HCT116 (cell line): ENCODE results near the gene TP63. TPM values are rescaled to one million over a fixed set of nuclear protein-coding genes. Genes with fewer than 3 reads are reported as not detected.

Experiments used
- ATAC-seq: fragments of 200-7000 bp; cut with Tn5 transposase; 2 replicates; pipeline ENCODE4 v1.9.1; 2020; ENCODE audit warnings: mild to moderate bottlenecking, moderate library complexity
- BruUV-seq: library from RNA; stranded (reverse); fragments of 400-500 nt; replicated peaks from 2 replicates; lab custom pipeline; 2021; lab: Mats Ljungman, UMichigan
- CTCF ChIA-PET: fragments of 300-600 bp; sonication (Branson Sonifier 250); formaldehyde crosslinking; loops from one replicate; lab custom pipeline; 2021; ENCODE audit warnings: antibody characterized with exemption; lab: Charles Lee
- POLR2A ChIA-PET: fragments of 300-600, 350-600 bp; sonication (Branson Sonifier 250); formaldehyde crosslinking; loops from one replicate; lab custom pipeline; 2021; ENCODE audit warnings: antibody characterized with exemption; lab: Charles Lee
- RAD21 ChIA-PET, 2 experiments: fragments of 300-600 bp; sonication (Branson Sonifier 250); formaldehyde crosslinking; loops; one replicate each; lab custom pipeline; 2023; ENCODE audit warnings: low total read pairs in 2 of 2; ENCODE audit not compliant: uncharacterized antibody in 2 of 2, unreplicated experiment in 2 of 2, low non-redundant PET in 1 of 2; lab: Charles Lee
- DNase-seq: peaks from one replicate; pipeline ENCODE4 v3.0.0-alpha.2; 2010; ENCODE audit warnings: low read depth, low spot score
- H2AFZ ChIP-seq: fragments of 200-600 bp; shearing (Covaris generic), sonication (generic); 2 replicates; pipeline ENCODE4 v1.6.1; 2017; ENCODE audit warnings: low read depth, mixed run types, mixed read lengths, antibody characterized with exemption, low read length; ENCODE audit not compliant: poor library complexity, severe bottlenecking
- H3K27ac ChIP-seq: 2 replicates; pipeline ENCODE4 v1.5.1; 2012; ENCODE audit warnings: low read depth, low read length
- H3K27me3 ChIP-seq: fragments of 200-600 bp; sonication (generic); 2 replicates; pipeline ENCODE4 v1.6.1; 2016; ENCODE audit warnings: mixed run types, low read length, mixed read lengths; ENCODE audit not compliant: insufficient read depth
- H3K36me3 ChIP-seq, 2 experiments: fragments of 200-500 bp in 1 of 2; fragments of 200-600 bp in 1 of 2; sonication (Bioruptor generic) in 1 of 2; sonication (generic) in 1 of 2; 2 replicates each; pipeline versions ENCODE4 v1.5.1 to v1.6.1; 2014 to 2016; ENCODE audit warnings: low read length in 2 of 2, inconsistent platforms in 1 of 2, mixed read lengths in 1 of 2, mixed run types in 1 of 2; ENCODE audit not compliant: insufficient read depth in 2 of 2, control insufficient read depth in 1 of 2
- H3K4me1 ChIP-seq, 2 experiments: fragments of 200-600 bp in 1 of 2; sonication (generic) in 1 of 2; 2 replicates each; pipeline versions ENCODE4 v1.5.1 to v1.6.1; 2012 to 2017; ENCODE audit warnings: low read length in 2 of 2, inconsistent platforms in 1 of 2, mild to moderate bottlenecking in 1 of 2, mixed read lengths in 1 of 2, mixed run types in 1 of 2, moderate library complexity in 1 of 2; ENCODE audit not compliant: insufficient read depth in 2 of 2, control insufficient read depth in 1 of 2
- H3K4me2 ChIP-seq: fragments of 200-600 bp; sonication (generic); 2 replicates; pipeline ENCODE4 v1.6.1; 2017; ENCODE audit warnings: mixed run types, low read length, mixed read lengths
- H3K4me3 ChIP-seq, 2 experiments: fragments of 200-600 bp in 1 of 2; sonication (generic) in 1 of 2; replicated peaks in 1 of 2; 2 replicates each; pipeline ENCODE4 v1.5.1; 2011 to 2016; ENCODE audit warnings: low read length in 2 of 2, control low read depth in 1 of 2, low read depth in 1 of 2, mild to moderate bottlenecking in 1 of 2, mixed read lengths in 1 of 2, mixed run types in 1 of 2
- H3K79me2 ChIP-seq: fragments of 200-600 bp; sonication (generic); 2 replicates; pipeline ENCODE4 v1.6.1; 2017; ENCODE audit warnings: mild to moderate bottlenecking, mixed run types, low read length, moderate library complexity, mixed read lengths; ENCODE audit not compliant: insufficient read depth
- H3K9ac ChIP-seq: fragments of 200-600 bp; sonication (generic); 2 replicates; pipeline ENCODE4 v1.6.1; 2016; ENCODE audit warnings: low read length, mixed read lengths
- H3K9me2 ChIP-seq: fragments of 200-600 bp; sonication (generic), shearing (Covaris generic); 2 replicates; pipeline ENCODE4 v1.6.1; 2017; ENCODE audit warnings: mixed run types, mild to moderate bottlenecking, moderate library complexity; ENCODE audit not compliant: insufficient read depth
- H3K9me3 ChIP-seq, 2 experiments: fragments of 200-500 bp in 1 of 2; fragments of 200-600 bp in 1 of 2; sonication (Bioruptor generic) in 1 of 2; sonication (generic) in 1 of 2; 2 replicates each; pipeline ENCODE4 v1.6.1; 2014 to 2017; ENCODE audit warnings: low read length in 2 of 2, mixed read lengths in 2 of 2, inconsistent platforms in 1 of 2, low read depth in 1 of 2, mild to moderate bottlenecking in 1 of 2, mixed run types in 1 of 2, moderate library complexity in 1 of 2; ENCODE audit not compliant: control insufficient read depth in 1 of 2, insufficient read depth in 1 of 2
- H4K20me1 ChIP-seq: fragments of 200-600 bp; sonication (generic), shearing (Covaris generic); 2 replicates; pipeline ENCODE4 v1.6.1; 2017; ENCODE audit warnings: mixed run types, mild to moderate bottlenecking, moderate library complexity; ENCODE audit not compliant: insufficient read depth
- ATF3 ChIP-seq: IDR thresholded peaks from 2 replicates; pipeline ENCODE4 v1.6.1; 2012
- CBX3 ChIP-seq: IDR thresholded peaks from 2 replicates; pipeline ENCODE4 v1.6.1; 2012; ENCODE audit warnings: low read depth
- CTCF ChIP-seq, 3 experiments: fragments of 200-600 bp in 1 of 3; sonication (generic) in 1 of 3; IDR thresholded peaks in 2 of 3; conservative IDR thresholded peaks in 1 of 3; 2 replicates each; pipeline ENCODE4 v1.5.1; 2012 to 2017; ENCODE audit warnings: low read depth in 2 of 3, low read length in 2 of 3, antibody characterized with exemption in 1 of 3, borderline replicate concordance in 1 of 3, control low read depth in 1 of 3, mild to moderate bottlenecking in 1 of 3, mixed read lengths in 1 of 3, mixed run types in 1 of 3, moderate library complexity in 1 of 3; ENCODE audit not compliant: insufficient read depth in 1 of 3
- JUND ChIP-seq: IDR thresholded peaks from 2 replicates; pipeline ENCODE4 v1.6.1; 2012
- RAD21 ChIP-seq: IDR thresholded peaks from 2 replicates; pipeline ENCODE4 v1.6.1; 2012; ENCODE audit warnings: low read depth, mild to moderate bottlenecking
- SP1 ChIP-seq: IDR thresholded peaks from 2 replicates; pipeline ENCODE4 v1.6.1; 2012; ENCODE audit warnings: low read depth
- ZNF274 ChIP-seq: fragments of 200-500 bp; sonication (Bioruptor generic); IDR thresholded peaks from 2 replicates; pipeline ENCODE4 v1.6.1; 2014; ENCODE audit warnings: mild to moderate bottlenecking, low read depth, low read length, inconsistent platforms
- intact Hi-C: fragments of 100-400 bp; cut with micrococcal nuclease; formaldehyde crosslinking; loops from 2 replicates; pipeline ENCODE4 v1.10.0; 2022
- total RNA-seq: library from RNA; stranded (reverse); gene quantifications from one replicate; pipeline ENCODE4 v1.2.1, GENCODE V29; 2021; ENCODE audit not compliant: unreplicated experiment

TP63 gene
- total RNA-seq, 1 experiment from 2014 or later: not detected

GRCh38 chr3:189646853-189647542 is 15.8 kb downstream of the TP63 start (continued):
- TF ChIP-seq CTCF (IDR thresholded peaks at IDR 0.05 in 2 of 3, conservative IDR thresholded peaks at IDR 0.05 in 1 of 3; ENCODE audit: borderline replicate concordance in 1 of 3, insufficient read depth in 1 of 3, low read depth in 2 of 3, low read length in 2 of 3) (no peak), ATF3 (no peak), SP1 (no peak), JUND (no peak), CBX3 (no peak)

- peak; percentile 21 for DNase-seq
- no peak for TF ChIP-seq ZNF274
- peak; percentile 46 to 81 (median 74); a peak in 5 of 6 replicates for TF ChIP-seq CTCF (IDR thresholded peaks at IDR 0.05 in 2 of 3, conservative IDR thresholded peaks at IDR 0.05 in 1 of 3; ENCODE audit: borderline replicate concordance in 1 of 3, insufficient read depth in 1 of 3, low read depth in 2 of 3, low read length in 2 of 3)
- peak; percentile 58 for TF ChIP-seq RAD21
- TF ChIP-seq, all 23 proteins: peak for 2
- BruUV-seq: no TSS peak
These were observed 20.9 kb downstream of the TP63 start for GRCh38 chr3:189652042-189652441.

More at GRCh38 chr3:189652042-189652441, 20.9 kb downstream of the TP63 start:
- H4K20me1 ChIP-seq: no peaks in the 10 kb centered on the region
- intact Hi-C loops: loop anchor here (2.0 to 5.0 kb wide), 2 partner anchors 297 to 380 kb away; no protein-coding TSS in a partner anchor
- H3K27ac ChIP-seq: no peak overlapping the region
- no peaks in the 10 kb centered on the region for H3K9me2 ChIP-seq
- no peaks in the 10 kb centered on the region for H3K36me3 ChIP-seq
- H3K4me3 ChIP-seq: no peak overlapping the region
- no peaks in the 10 kb centered on the region for H3K9me3 ChIP-seq
- H3K27me3 ChIP-seq: no peaks in the 10 kb centered on the region
- H3K4me1 ChIP-seq: no peaks in the 10 kb centered on the region
- H3K79me2 ChIP-seq: no peaks in the 10 kb centered on the region
- H3K9ac ChIP-seq: no peak overlapping the region
- ChIA-PET CTCF (interaction anchor here (0.8 to 1.6 kb wide), 9 partner anchors 8 to 378 kb away, joined by 3 to 11 read pairs (median 3); no protein-coding TSS in a partner anchor), POLR2A (no interaction called here), RAD21 (no interaction called here)
- no peak overlapping the region for H2AFZ ChIP-seq
- no peak overlapping the region for H3K4me2 ChIP-seq
- ATAC-seq: peak; percentile 88
